ENCODE data around the gene RASA3.

GRCh38 chr13:113971471-113972231 is 160.8 kb downstream of the RASA3 start:
- TF ChIP-seq CTCF (IDR thresholded peaks at IDR 0.05): no peak
- TF ChIP-seq SMAD3 (CRISPR knock-in tag; IDR thresholded peaks at IDR 0.05; ENCODE audit: borderline replicate concordance): no peak
- no peak for TF ChIP-seq NR1H2 (CRISPR knock-in tag; IDR thresholded peaks at IDR 0.05)
